ENCODE data around the gene NPHS1.

GRCh38 chr19:35784503-35785338 lies 67.6 kb downstream of the NPHS1 start:
- TF ChIP-seq CTCF (IDR thresholded peaks at IDR 0.05) (no peak), POLR2A (IDR thresholded peaks at IDR 0.05) (no peak), POLR2AphosphoS5 (IDR thresholded peaks at IDR 0.05) (no peak)

Measured in gastroesophageal sphincter (tissue), 3 donors.